CD14-positive monocyte (primary cell): ENCODE results near the gene SGCA. TPM values are rescaled to one million over a fixed set of nuclear protein-coding genes. Genes with fewer than 3 reads are reported as not detected.

ENCODE experiments used
- DNase-seq, 3 donors: peaks; one replicate each; pipeline ENCODE4 v3.0.0-alpha.2; 2011 to 2022
- H2AFZ ChIP-seq: 2 replicates; pipeline ENCODE4 v1.6.0; 2012; ENCODE audit warnings: mild to moderate bottlenecking, low read depth, low read length, inconsistent platforms; ENCODE audit not compliant: insufficient read depth, poor library complexity, severe bottlenecking
- H3K27ac ChIP-seq, 2 donors: 1 replicate in 1 of 2; 2 replicates in 1 of 2; pipeline ENCODE4 v1.5.1; 2012 to 2013; ENCODE audit warnings: low read length in 2 of 2, control low read depth in 1 of 2, inconsistent platforms in 1 of 2, low read depth in 1 of 2, mild to moderate bottlenecking in 1 of 2
- H3K27me3 ChIP-seq, 2 donors: one replicate each; pipeline versions ENCODE4 v1.6.0 to v1.6.1; 2011 to 2013; ENCODE audit warnings: low read length in 2 of 2; ENCODE audit not compliant: control insufficient read depth in 2 of 2, insufficient read depth in 2 of 2
- H3K36me3 ChIP-seq, 2 donors: replicated peaks in 1 of 2; 1 replicate in 1 of 2; 2 replicates in 1 of 2; pipeline versions ENCODE4 v1.5.1 to v1.6.1; 2012 to 2013; ENCODE audit warnings: low read length in 2 of 2, control low read depth in 1 of 2, inconsistent platforms in 1 of 2, mild to moderate bottlenecking in 1 of 2; ENCODE audit not compliant: insufficient read depth in 2 of 2, control insufficient read depth in 1 of 2
- H3K4me1 ChIP-seq, 2 donors: 1 replicate in 1 of 2; 2 replicates in 1 of 2; pipeline versions ENCODE4 v1.5.1 to v1.6.1; 2012 to 2013; ENCODE audit warnings: low read length in 2 of 2, control low read depth in 1 of 2, inconsistent platforms in 1 of 2, mild to moderate bottlenecking in 1 of 2, moderate library complexity in 1 of 2; ENCODE audit not compliant: insufficient read depth in 2 of 2, control insufficient read depth in 1 of 2
- H3K4me2 ChIP-seq: replicated peaks from 2 replicates; pipeline ENCODE3; 2012; ENCODE audit warnings: low read length, moderate library complexity, mild to moderate bottlenecking; ENCODE audit not compliant: poor library complexity, severe bottlenecking; ENCODE audit errors: extremely low read depth
- H3K4me3 ChIP-seq, 3 experiments: fragments of 200-600 bp in 1 of 3; sonication (generic) in 1 of 3; replicated peaks in 1 of 3; 1 replicate in 2 of 3; 2 replicates in 1 of 3; pipeline ENCODE4 v1.5.1; 2011 to 2013; ENCODE audit warnings: low read length in 3 of 3, mild to moderate bottlenecking in 3 of 3, control low read depth in 2 of 3, low read depth in 2 of 3, inconsistent platforms in 1 of 3, moderate library complexity in 1 of 3
- H3K79me2 ChIP-seq: 2 replicates; pipeline ENCODE4 v1.6.0; 2012; ENCODE audit warnings: mild to moderate bottlenecking, control low read depth, inconsistent platforms, low read length, moderate library complexity; ENCODE audit not compliant: insufficient read depth
- H3K9ac ChIP-seq: 2 replicates; pipeline ENCODE4 v1.6.0; 2017; ENCODE audit warnings: low read length, mild to moderate bottlenecking; ENCODE audit not compliant: insufficient read depth, poor library complexity, severe bottlenecking
- H3K9me3 ChIP-seq, 2 donors: replicated peaks in 1 of 2; 1 replicate in 1 of 2; 2 replicates in 1 of 2; pipeline versions ENCODE4 v1.5.1 to v1.6.1; 2012 to 2013; ENCODE audit warnings: low read length in 2 of 2, control low read depth in 1 of 2; ENCODE audit not compliant: control insufficient read depth in 1 of 2, insufficient read depth in 1 of 2
- H4K20me1 ChIP-seq: 2 replicates; pipeline ENCODE4 v1.6.0; 2012; ENCODE audit warnings: mild to moderate bottlenecking, low read length, control low read depth, moderate library complexity; ENCODE audit not compliant: insufficient read depth
- H3K27ac Mint-ChIP-seq, 7 donors: one replicate each; pipeline ENCODE4 v1.8.0; 2020; ENCODE audit warnings: mild to moderate bottlenecking in 7 of 7, mixed read lengths in 7 of 7, moderate library complexity in 6 of 7, inconsistent platforms in 2 of 7
- H3K27me3 Mint-ChIP-seq, 3 donors: one replicate each; pipeline ENCODE4 v1.8.0; 2021 to 2022; ENCODE audit warnings: low read depth in 3 of 3, mild to moderate bottlenecking in 3 of 3, mixed read lengths in 3 of 3, moderate library complexity in 3 of 3, inconsistent platforms in 1 of 3
- H3K36me3 Mint-ChIP-seq, 2 donors: one replicate each; pipeline ENCODE4 v1.8.0; 2020; ENCODE audit warnings: mixed read lengths in 2 of 2, inconsistent platforms in 1 of 2, mild to moderate bottlenecking in 1 of 2
- H3K4me1 Mint-ChIP-seq: one replicate; pipeline ENCODE4 v1.8.0; 2020; ENCODE audit warnings: mild to moderate bottlenecking, mixed read lengths
- H3K4me3 Mint-ChIP-seq, 2 donors: one replicate each; pipeline ENCODE4 v1.8.0; 2020; ENCODE audit warnings: mild to moderate bottlenecking in 2 of 2, mixed read lengths in 2 of 2, moderate library complexity in 1 of 2
- H3K9me3 Mint-ChIP-seq, 7 donors: one replicate each; pipeline ENCODE4 v1.8.0; 2020 to 2022; ENCODE audit warnings: mixed read lengths in 7 of 7, mild to moderate bottlenecking in 6 of 7, moderate library complexity in 6 of 7, inconsistent platforms in 2 of 7
- CTCF ChIP-seq: fragments of 200-600 bp; IDR thresholded peaks from one replicate; pipeline ENCODE4 v1.8.0; 2022; ENCODE audit warnings: antibody characterized with exemption, mild to moderate bottlenecking
- WGBS: methylation state at CpG from one replicate; pipeline ENCODE4 v1.1.5; 2013; ENCODE audit warnings: missing lambda C conversion rate; ENCODE audit not compliant: insufficient coverage; 5-methylcytosine and 5-hydroxymethylcytosine counted together
- intact Hi-C, 2 donors: fragments of 100-400 bp; cut with micrococcal nuclease; formaldehyde crosslinking; loops; one replicate each; pipeline versions ENCODE4 v1.15.0 to v1.15.1; 2023
- polyA plus RNA-seq, 3 donors: library from polyadenylated mRNA; depleted of rRNA in 1 of 3; unstranded in 2 of 3; stranded (reverse) in 1 of 3; fragments of 300-500 nt in 2 of 3; fragments of >200 nt in 1 of 3; fragmentation: Illumina TruSeq in 2 of 3; gene quantifications; 1 replicate in 2 of 3; 2 replicates in 1 of 3; pipeline ENCODE4 v1.2.3, GENCODE V29; 2012 to 2021

Gene SGCA
- polyA plus RNA-seq, 3 donors, result 0.27 to 0.89 (median 0.53) TPM

GRCh38 chr17:50172130-50172529 is 6.3 kb downstream of the SGCA start:
- no peaks in the 10 kb centered on the region for H3K79me2 ChIP-seq
- H3K9me3 Mint-ChIP-seq, result peaks cover 0 to 1% (median 0%) of the 10 kb centered on the region in 7 donors
- no peak overlapping the region for H2AFZ ChIP-seq
- peaks cover 4 to 5% of the 10 kb centered on the region in 2 donors for H3K4me1 ChIP-seq
- DNase-seq, result no peak
- no peak overlapping the region for H3K4me2 ChIP-seq
- no peak for TF ChIP-seq CTCF
- no peak overlapping the region for H3K9ac ChIP-seq
- peaks cover 9% of the 10 kb centered on the region for H3K4me1 Mint-ChIP-seq
- intact Hi-C loops, result no loop called here
- H3K27ac ChIP-seq, result no peak overlapping the region
- H3K27ac Mint-ChIP-seq, result no peak overlapping the region
- peaks cover 0 to 3% of the 10 kb centered on the region in 2 donors for H3K27me3 ChIP-seq
- H3K4me3 Mint-ChIP-seq, result no peak overlapping the region
- no peaks in the 10 kb centered on the region for H3K36me3 Mint-ChIP-seq
- H4K20me1 ChIP-seq, result no peaks in the 10 kb centered on the region
- no peak overlapping the region for H3K4me3 ChIP-seq
- H3K9me3 ChIP-seq, result no peaks in the 10 kb centered on the region
- H3K27me3 Mint-ChIP-seq, result peaks cover 6 to 20% (median 10%) of the 10 kb centered on the region in 3 donors
- no peaks in the 10 kb centered on the region for H3K36me3 ChIP-seq
- WGBS, result 98% methylated on average over 10 of the region's 11 CpGs

GRCh38 chr17:50172936-50173334 is 7.1 kb downstream of the SGCA start:
- H3K79me2 ChIP-seq, result no peaks in the 10 kb centered on the region
- no peak overlapping the region for H3K4me3 ChIP-seq
- H3K4me2 ChIP-seq, result no peak overlapping the region
- no peak overlapping the region for H3K9ac ChIP-seq
- Mint-ChIP-seq H3K27me3 (peaks cover 3 to 21% (median 13%) of the 10 kb centered on the region in 3 donors), H3K36me3 (no peaks in the 10 kb centered on the region), H3K4me1 (peaks cover 12% of the 10 kb centered on the region), H3K9me3 (peaks cover 0 to 1% (median 0%) of the 10 kb centered on the region in 7 donors), H3K27ac (peak overlapping the region in 1 of 7 donors; percentile 33), H3K4me3 (no peak overlapping the region)
- WGBS, result 100% methylated on average over 3 of the region's 6 CpGs
- intact Hi-C loops, result no loop called here
- H3K4me1 ChIP-seq, result peaks cover 6 to 9% of the 10 kb centered on the region in 2 donors
- peaks cover 0 to 3% of the 10 kb centered on the region in 2 donors for H3K27me3 ChIP-seq
- no peak for DNase-seq
- no peaks in the 10 kb centered on the region for H3K9me3 ChIP-seq
- no peaks in the 10 kb centered on the region for H3K36me3 ChIP-seq
- no peak overlapping the region for H2AFZ ChIP-seq
- no peaks in the 10 kb centered on the region for H4K20me1 ChIP-seq
- no peak overlapping the region for H3K27ac ChIP-seq
- TF ChIP-seq CTCF, result no peak
